Erythroblast (primary cell): ENCODE data around the gene ZNF550.
"Not testable (repeated sequence)": the region's sequence is repeated elsewhere in the genome, so short reads cannot be mapped to it uniquely, and the experiment has no call there.

ENCODE experiments used
- DNase-seq, 2 experiments: peaks; one replicate each; lab custom pipeline; 2025; lab: John Stamatoyannopoulos, UW
- GATA1 ChIP-seq: IDR thresholded peaks from 2 replicates; pipeline ENCODE4 v1.6.1; 2011; ENCODE audit warnings: low read depth, mild to moderate bottlenecking, control low read depth, low read length, moderate library complexity
- POLR2A ChIP-seq: IDR thresholded peaks from 2 replicates; pipeline ENCODE4 v1.6.1; 2011; ENCODE audit warnings: mild to moderate bottlenecking, low read length

The ZNF550 gene

GRCh38 chr19:57506163-57506562 is 53.5 kb downstream of the ZNF550 start:
- TF ChIP-seq GATA1 (no peak), POLR2A (no peak)
- peak in 1 of 2 experiments; percentile 16 for DNase-seq

GRCh38 chr19:57500400-57500799 is 59.3 kb downstream of the ZNF550 start:
- not testable (repeated sequence) for DNase-seq

- DNase-seq, result peak; percentile 97 to 98
- TF ChIP-seq POLR2A, result peak; percentile 72
Observed at GRCh38 chr19:57499680-57500395, 59.8 kb downstream of the ZNF550 start, which contains the start of gene ZNF773. TSS of gene ZNF773 (plus strand) at chr19:57499938. CDS start at chr19:57500081, 143 bp downstream.

- DNase-seq, result peak; percentile 32 to 43
Observed at GRCh38 chr19:57499332-57499679, 60.4 kb downstream of the ZNF550 start.

GRCh38 chr19:57488299-57488644 is 71.4 kb downstream of the ZNF550 start:
- not testable (repeated sequence) for DNase-seq

GRCh38 chr19:57487477-57488298 is 72.0 kb downstream of the ZNF550 start, which contains the start of gene ZNF419:
TSS of gene ZNF419 (plus strand) at chr19:57487750. CDS start at chr19:57487951, 201 bp downstream.
- DNase-seq, result peak; percentile 85 to 90
- TF ChIP-seq GATA1, result peak; percentile 39
- peak; percentile 60 for TF ChIP-seq POLR2A
